Ureter (tissue), 1 donor: ENCODE data around the gene SLC6A12. TPM values are rescaled to one million over a fixed set of nuclear protein-coding genes. Genes with fewer than 3 reads are reported as not detected.
"Not testable (repeated sequence)": the region's sequence is repeated elsewhere in the genome, so short reads cannot be mapped to it uniquely, and the experiment has no call there.

Source experiments
- DNase-seq: peaks from one replicate; pipeline ENCODE4 v3.0.0-alpha.2; 2020; ENCODE audit warnings: low spot score
- total RNA-seq: library from RNA; stranded (reverse); gene quantifications from one replicate; pipeline ENCODE4 v1.2.4, GENCODE V29; 2023
- donor health status: DM: yes; HTN: yes; CAD: no.

SLC6A12 gene
- total RNA-seq: 1.2 TPM

DNA sequence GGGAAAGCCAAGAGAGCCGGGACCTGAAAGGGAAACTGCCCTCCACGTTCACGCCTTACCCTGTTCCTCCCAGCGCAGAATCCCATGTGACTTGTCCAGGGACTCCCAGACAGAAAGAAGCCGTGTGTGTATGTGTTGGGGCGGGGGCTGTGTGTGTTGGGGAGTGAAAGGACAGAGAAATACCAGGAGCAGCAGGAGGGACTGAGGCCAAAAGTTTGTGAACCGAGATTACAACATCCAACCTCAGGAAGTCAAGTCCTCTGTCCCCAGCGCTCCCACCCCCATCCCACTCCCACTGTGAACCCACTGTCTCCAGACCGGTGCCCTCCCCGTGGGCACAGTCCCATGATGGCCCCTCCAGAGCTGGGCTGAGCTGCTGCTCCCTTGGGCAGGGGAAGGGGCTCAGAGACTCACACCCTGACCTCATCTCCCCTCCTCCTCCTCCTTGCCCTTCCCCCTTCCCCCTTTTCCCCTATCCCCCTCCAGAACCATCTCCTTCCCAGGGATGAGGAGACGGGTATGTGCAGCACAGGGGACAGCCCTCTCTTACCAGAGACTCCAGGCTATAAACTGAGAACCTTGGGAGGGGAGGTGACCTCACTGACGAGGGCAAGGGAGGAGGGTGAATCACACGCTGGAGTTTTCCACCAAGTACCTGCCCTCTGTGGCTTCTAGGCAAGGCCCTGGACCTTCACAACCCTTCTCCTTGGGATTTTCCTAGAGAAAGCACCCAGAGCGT lies at the start of gene SLC6A12:
SLC6A12 (minus strand) TSS at position 155 of the 739 bp plus-strand sequence. CDS start 4,171 bp downstream, outside the sequence.
- DNase-seq: no peak

DNA sequence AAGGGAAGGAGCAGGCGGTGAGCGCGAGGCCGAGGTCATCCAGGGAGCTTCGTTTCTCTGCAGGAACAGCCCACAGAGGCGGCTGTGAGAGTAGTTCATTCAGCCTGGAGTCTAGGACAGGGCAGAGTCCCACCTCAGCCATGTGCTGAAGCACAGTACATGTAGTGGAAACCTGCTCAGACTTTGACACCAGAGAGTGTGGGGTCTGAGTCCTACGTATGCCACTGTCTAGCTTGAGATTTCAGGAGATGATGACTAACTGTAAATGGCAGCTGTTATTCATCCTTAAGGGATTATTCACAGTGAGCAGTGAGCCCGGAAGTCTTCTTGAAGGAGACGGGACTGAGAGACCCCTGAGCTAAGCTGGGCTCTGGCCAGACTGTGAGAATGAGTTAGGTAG lies 49.6 kb upstream of the SLC6A12 start:
- no peak for DNase-seq

GRCh38 chr12:262817-263216 lies 48.9 kb upstream of the SLC6A12 start, which contains the start of gene SLC6A13:
TSS of gene SLC6A13 (minus strand) at chr12:262836. CDS start at chr12:260052, 2,784 bp downstream.
- no peak for DNase-seq

DNA sequence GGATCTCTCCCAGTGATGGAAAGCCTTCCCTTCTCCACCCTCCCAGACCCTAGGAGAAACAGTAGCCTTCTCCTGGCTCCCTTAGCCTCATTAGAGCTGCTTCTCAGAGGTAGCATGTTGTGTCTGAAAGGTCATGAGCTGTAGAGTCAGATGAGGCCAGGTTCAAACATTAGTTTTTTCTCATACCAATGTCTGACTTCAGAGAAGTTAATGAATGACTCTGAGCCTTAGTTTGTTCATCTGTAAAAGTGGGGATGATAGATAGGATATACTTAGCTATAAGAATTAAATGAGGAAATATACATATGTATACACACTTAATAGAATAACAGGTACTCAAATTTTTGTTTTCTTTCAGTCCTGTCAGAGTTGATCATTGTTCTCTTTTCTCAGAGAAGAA lies 48.2 kb upstream of the SLC6A12 start:
- no peak for DNase-seq

- no peak for DNase-seq
Observed at GRCh38 chr12:257521-258321, 43.8 kb upstream of the SLC6A12 start.

DNA sequence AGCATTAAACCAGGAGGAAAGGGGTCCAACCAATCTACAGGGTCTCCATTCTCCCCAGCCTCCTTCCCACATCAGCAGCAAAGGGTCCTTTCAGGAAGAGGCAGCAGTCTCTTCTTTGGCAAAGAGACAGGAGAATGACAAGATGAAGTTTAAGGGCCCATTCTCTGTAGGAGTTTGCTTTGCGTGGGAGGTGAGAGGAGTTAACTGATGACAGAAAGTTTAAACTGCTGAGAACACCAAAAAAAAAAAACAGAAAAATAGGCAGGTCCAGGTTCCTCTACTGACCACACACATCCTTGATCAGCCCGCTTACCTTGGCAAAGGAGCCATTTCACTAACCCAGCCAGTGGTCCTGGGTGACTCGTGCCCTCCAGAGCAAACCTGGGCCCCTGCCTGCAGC lies 43.0 kb upstream of the SLC6A12 start:
- no peak for DNase-seq

GRCh38 chr12:256225-256624 lies 42.3 kb upstream of the SLC6A12 start:
- DNase-seq: no peak

- no peak for DNase-seq
Observed at GRCh38 chr12:254912-255311, 41.0 kb upstream of the SLC6A12 start.

DNA sequence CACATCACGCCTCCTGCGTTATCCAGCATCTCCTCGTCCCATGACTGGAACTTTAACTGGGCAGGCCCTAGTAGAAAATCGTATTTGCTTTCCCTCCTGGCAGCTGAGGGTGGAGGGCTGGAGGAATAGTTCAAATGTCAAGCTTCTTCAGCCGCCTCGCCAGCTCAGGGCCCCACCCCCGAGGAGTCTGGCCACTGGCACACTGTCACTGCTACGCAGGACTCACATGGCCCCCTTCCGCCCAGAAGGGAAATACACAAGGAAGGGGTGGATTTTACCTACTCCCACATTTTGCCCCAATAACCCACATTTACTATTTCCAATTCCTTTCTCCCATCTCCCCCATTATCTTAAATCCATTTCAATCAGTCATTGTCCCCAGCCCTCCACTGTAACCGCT lies 40.1 kb upstream of the SLC6A12 start:
- no peak for DNase-seq

- no peak for DNase-seq
Observed at GRCh38 chr12:253116-253831, 39.3 kb upstream of the SLC6A12 start.

GRCh38 chr12:252636-253035 lies 38.7 kb upstream of the SLC6A12 start:
- DNase-seq: no peak

GRCh38 chr12:247271-247670 lies 33.3 kb upstream of the SLC6A12 start:
- no peak for DNase-seq

DNA sequence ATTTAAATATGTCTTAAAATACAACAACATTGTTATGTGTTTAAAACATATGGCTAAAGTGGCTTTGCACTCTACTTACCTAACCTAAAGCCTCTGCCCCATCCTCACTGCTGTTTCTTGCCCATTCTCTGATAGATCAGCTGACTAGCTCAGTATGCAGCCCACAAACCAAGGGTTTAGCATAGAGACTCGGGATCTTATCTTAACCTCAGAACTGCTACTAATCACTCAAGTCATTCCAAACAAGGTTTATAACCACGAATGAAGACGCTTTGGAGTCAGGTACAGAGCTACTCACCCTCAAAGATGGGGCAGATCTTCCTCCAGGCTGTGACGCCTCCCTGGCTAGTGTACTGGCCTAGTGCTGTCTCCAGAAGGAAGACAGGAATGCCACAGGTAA lies 29.4 kb upstream of the SLC6A12 start:
- DNase-seq: no peak

- no peak for DNase-seq
Observed at GRCh38 chr12:242496-242895, 28.5 kb upstream of the SLC6A12 start.

DNA sequence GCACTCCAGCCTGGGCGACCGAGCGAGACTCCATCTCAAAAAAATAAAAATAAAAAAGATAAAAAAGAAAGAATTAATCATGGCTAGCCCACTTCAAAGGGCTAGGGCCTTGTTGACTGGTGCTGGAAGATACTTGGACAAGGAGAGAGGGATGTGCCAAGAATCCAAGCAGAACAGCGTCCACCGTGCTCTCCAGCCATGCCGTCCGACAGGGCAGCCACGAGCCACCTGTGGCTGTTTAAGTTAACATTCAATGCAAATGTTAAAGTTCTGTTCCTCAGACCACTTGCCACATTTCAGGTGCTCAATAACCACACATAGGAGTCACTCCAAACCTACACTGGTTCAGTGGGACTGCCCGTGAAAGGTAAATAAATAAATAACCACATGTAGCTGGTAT lies 27.3 kb upstream of the SLC6A12 start:
- no peak for DNase-seq

DNA sequence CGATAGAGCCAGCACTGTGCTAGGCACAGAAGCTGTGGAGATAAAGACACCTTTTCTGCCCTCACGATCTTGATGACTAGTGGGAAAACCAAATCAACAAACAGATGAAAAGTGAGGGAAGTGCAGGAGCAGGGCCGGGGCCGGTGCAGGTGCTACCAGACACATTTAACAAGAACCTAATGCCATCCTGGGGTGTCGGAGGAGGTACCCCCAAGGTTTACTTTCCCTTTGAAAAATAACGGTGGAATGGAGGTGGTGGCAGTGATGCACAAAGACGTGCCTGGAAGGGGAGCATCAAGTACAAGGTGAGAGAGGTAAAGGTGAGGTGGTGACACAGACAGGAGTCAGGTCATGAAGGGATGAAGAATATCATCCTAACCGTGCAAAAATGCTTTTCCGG lies 26.6 kb upstream of the SLC6A12 start:
- no peak for DNase-seq

DNA sequence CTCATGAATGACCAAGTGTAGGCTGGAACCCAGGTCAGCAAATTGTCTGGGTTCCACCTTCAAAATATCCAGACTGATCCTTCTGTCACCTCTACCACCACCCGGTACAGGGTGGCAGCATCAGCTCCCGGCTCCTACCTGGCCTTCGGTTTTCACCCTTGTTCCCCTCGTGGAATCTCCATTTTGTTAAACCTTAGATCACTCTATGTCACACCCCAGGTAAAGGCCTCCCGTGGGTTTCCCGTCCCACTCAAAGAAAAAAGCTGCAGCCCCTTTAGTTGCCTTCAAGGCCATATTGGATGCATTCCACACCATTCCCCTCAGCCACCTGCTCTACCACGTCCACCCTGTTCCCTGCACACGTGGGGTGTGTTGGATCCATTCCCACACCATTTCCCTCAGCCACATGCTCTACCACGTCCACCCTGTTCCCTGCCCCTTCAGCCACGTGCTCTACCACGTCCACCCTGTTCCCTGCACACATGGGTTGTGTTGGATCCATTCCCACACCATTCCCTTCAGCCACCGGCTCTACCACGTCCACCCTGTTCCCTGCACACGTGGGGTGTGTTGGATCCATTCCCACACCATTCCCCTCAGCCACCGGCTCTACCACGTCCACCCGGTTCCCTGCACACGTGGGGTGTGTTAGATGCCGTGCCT lies 24.9 kb upstream of the SLC6A12 start:
- peak; percentile 6 for DNase-seq

GRCh38 chr12:238116-238515 lies 24.2 kb upstream of the SLC6A12 start:
- DNase-seq: no peak

DNA sequence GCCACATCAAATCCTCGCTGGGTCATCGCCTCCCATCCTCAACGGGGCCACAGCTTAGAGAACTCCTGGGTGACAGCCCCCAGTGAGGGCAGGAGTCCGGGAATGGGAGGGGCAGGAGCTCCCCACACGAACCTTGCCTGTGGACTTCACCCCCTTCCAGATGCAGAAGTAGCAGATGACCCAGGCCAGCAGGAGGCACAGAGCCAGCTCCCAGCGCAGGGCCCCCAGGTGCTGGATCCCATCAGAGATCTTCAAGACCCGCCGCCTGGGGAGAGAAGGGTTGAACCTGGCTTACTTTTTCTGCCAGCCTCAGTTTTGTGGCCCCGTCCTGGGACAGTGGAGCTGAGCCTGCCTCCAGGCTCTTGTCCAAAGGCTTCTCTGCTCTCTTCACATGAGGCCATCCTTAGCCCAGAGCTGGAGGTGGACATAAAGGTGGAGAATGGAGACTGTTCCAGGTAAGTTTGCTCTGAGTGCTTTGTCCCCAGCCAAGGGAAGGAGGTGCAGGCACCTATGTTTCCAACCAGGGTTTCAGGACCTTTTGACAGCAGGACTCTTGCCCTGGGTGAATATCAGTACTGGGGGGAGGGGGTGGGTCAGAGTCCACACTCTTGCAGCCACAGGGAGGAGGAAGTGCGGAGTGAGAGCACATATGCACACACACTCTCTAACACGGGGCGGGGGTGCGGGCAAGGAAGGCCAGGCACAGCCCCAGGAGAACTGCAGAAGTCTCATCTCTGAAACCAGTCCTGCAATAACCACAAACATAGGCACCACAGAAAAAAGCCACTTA lies 23.3 kb upstream of the SLC6A12 start:
- no peak for DNase-seq

DNA sequence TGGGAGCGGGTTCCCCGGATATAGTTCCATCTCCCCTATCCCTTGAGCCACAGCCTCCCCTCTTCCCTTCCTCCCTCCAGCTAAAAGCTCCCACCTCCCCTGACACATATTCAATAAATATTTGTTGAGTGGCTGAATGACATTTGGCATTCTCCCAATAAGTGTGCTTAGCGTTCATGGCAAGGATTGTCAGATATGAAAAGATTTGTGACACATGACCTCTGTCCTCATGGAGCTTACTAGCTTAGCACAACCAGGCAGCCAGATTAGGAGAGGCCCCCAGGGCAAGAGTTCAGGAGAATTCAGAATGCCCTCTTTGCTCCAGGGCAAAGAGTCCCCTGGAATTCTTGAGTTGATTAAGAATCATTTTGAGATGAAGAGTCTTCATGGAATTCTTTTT lies 22.5 kb upstream of the SLC6A12 start:
- no peak for DNase-seq

GRCh38 chr12:235967-236366 lies 22.0 kb upstream of the SLC6A12 start:
- DNase-seq: not testable (repeated sequence)
